ENCODE results near the gene POLR1A. TPM values are rescaled to one million over a fixed set of nuclear protein-coding genes. Genes with fewer than 3 reads are reported as not detected.
A peak's percentile ranks its signal among the peaks of the same experiment; 100 is the strongest.

The POLR1A gene
- total RNA-seq, 4 donors from 2014 or later, result 13.3 to 22.4 (median 16.6) TPM

DNA sequence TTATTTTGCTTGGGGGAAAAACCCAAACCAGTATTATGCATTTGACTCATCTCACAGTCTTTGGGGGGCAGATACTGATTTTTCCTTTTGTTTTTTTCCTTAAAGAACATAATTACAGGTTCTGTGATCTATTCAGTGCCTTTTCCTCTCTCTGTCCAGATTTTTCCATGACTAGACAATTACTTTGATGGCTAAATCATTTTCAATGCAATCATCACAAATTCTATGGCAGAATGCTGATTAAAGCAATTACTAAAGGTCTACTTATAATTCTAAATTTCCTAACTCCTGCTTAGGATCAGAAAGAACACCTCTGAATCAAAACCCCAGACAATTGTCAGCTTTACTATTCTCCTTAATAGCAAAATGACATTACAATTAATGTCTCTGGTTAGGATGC, 38.8 kb downstream of the POLR1A start:
- no peak overlapping the region for H3K27ac ChIP-seq (replicated peaks in 1 of 4)
- intact Hi-C loops (cut with DNase I), result no loop called here
- no peak for DNase-seq (ENCODE audit: extremely low spot score)
- no peak overlapping the region for H3K4me3 ChIP-seq
- H3K4me1 ChIP-seq, result peaks cover 2 to 14% (median 9%) of the 10 kb centered on the region in 4 donors
- peaks cover 0 to 3% (median 0%) of the 10 kb centered on the region in 4 donors for H3K9me3 ChIP-seq
- TF ChIP-seq EP300 (IDR thresholded peaks at IDR 0.05) (no peak), POLR2A (IDR thresholded peaks at IDR 0.05; ENCODE audit: low read depth) (no peak), POLR2AphosphoS5 (IDR thresholded peaks at IDR 0.05) (no peak)
- TF ChIP-seq, protein P1, sequence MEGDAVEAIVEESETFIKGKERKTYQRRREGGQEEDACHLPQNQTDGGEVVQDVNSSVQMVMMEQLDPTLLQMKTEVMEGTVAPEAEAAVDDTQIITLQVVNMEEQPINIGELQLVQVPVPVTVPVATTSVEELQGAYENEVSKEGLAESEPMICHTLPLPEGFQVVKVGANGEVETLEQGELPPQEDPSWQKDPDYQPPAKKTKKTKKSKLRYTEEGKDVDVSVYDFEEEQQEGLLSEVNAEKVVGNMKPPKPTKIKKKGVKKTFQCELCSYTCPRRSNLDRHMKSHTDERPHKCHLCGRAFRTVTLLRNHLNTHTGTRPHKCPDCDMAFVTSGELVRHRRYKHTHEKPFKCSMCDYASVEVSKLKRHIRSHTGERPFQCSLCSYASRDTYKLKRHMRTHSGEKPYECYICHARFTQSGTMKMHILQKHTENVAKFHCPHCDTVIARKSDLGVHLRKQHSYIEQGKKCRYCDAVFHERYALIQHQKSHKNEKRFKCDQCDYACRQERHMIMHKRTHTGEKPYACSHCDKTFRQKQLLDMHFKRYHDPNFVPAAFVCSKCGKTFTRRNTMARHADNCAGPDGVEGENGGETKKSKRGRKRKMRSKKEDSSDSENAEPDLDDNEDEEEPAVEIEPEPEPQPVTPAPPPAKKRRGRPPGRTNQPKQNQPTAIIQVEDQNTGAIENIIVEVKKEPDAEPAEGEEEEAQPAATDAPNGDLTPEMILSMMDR (IDR thresholded peaks at IDR 0.05), result no peak
- no peaks in the 10 kb centered on the region for H3K27me3 ChIP-seq
- peaks cover 34 to 75% (median 59%) of the 10 kb centered on the region in 4 donors for H3K36me3 ChIP-seq

DNA sequence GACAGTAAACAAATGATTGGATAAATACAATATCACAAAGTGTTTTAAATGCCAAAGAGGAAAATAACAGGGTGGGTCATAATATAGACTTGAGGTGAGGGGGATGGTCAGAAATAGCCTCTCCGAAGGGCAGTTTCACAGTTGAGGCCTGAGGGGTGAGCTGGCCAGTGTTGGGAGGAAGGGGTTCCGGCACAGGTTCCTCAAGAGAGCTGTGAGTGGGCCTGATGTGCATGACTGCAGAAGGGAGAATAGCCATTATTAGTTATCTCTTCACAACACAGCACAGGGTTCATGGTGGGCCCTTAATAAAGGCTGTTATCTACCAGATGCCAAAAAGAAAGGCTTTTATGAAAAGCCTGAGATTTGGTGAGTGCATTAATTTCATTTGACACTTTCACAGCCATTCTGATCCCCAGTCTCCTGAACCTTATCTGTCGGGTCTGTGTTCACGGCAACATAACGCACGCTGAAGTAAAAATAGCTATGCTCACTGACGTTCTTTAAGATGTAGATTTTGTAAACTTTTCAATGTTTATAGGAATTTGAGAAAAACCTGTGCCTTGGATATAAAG, 39.6 kb downstream of the POLR1A start:
- no peak for DNase-seq (ENCODE audit: extremely low spot score)
- Histone ChIP-seq H3K9me3 (peaks cover 0 to 3% (median 0%) of the 10 kb centered on the region in 4 donors), H3K4me3 (no peak overlapping the region), H3K36me3 (peaks cover 34 to 80% (median 63%) of the 10 kb centered on the region in 4 donors), H3K27me3 (no peaks in the 10 kb centered on the region), H3K4me1 (peaks cover 0 to 9% (median 4%) of the 10 kb centered on the region in 4 donors), H3K27ac (replicated peaks in 1 of 4) (peak overlapping the region in 2 of 4 donors; percentile 8 to 31)
- 67% methylated on average over 7 of the region's 7 CpGs for WGBS
- intact Hi-C loops (cut with DNase I), result no loop called here
- TF ChIP-seq POLR2A (IDR thresholded peaks at IDR 0.05; ENCODE audit: low read depth), result no peak
- TF ChIP-seq, protein P1 (IDR thresholded peaks at IDR 0.05), result no peak
- no peak for TF ChIP-seq POLR2AphosphoS5 (IDR thresholded peaks at IDR 0.05)
- no peak for TF ChIP-seq EP300 (IDR thresholded peaks at IDR 0.05)

DNA sequence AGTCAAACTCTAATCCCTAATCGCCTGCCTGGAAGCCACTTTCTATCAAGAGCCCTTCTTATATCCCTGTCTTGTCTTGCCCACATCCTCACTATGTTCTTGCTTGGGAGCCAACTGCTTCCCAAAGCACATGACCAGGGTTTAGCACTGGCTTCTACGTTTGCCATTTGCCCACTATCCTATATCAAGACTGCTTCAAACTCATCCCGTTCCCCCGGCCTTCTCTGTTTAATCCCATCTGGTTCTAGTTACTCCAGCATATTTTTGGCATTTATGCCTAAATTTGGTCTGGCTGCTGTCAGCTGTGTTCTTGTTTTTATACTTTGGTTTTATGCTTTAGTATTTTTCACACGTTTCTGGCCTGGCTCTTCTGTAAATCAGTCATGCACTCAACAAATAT, 40.2 kb downstream of the POLR1A start:
- peaks cover 34 to 82% (median 66%) of the 10 kb centered on the region in 4 donors for H3K36me3 ChIP-seq
- intact Hi-C loops (cut with DNase I), result no loop called here
- WGBS, result 58% methylated on average over 5 of the region's 5 CpGs
- no peak for TF ChIP-seq POLR2A (IDR thresholded peaks at IDR 0.05; ENCODE audit: low read depth)
- no peak for TF ChIP-seq EP300 (IDR thresholded peaks at IDR 0.05)
- TF ChIP-seq, protein P1 (IDR thresholded peaks at IDR 0.05), result no peak
- no peak for TF ChIP-seq POLR2AphosphoS5 (IDR thresholded peaks at IDR 0.05)
- no peaks in the 10 kb centered on the region for H3K27me3 ChIP-seq
- peaks cover 0 to 3% (median 0%) of the 10 kb centered on the region in 4 donors for H3K9me3 ChIP-seq
- peaks cover 0 to 9% (median 4%) of the 10 kb centered on the region in 4 donors for H3K4me1 ChIP-seq
- no peak for DNase-seq (ENCODE audit: extremely low spot score)
- no peak overlapping the region for H3K4me3 ChIP-seq
- H3K27ac ChIP-seq (replicated peaks in 1 of 4), result no peak overlapping the region

DNA sequence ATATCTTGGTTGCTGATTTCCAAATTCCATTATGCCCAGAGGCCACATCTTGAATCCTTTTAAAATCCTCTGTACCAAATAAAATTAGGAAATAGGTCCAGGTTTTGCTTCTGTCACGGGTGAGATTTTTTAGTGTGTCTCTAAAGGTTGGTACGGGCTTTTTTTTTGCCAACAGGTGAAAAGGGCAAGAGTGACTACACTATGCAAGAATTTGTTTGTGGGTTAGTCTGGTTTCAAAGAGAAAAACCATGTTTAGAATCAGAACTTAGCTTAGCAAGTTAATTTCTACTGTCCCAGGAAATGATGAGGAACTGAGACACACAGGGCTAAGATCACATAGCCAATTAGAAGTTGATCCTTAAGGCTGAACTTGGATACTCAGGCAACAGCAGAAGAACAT, 41.7 kb downstream of the POLR1A start:
- TF ChIP-seq POLR2A (IDR thresholded peaks at IDR 0.05; ENCODE audit: low read depth), result no peak
- TF ChIP-seq, protein P1 (IDR thresholded peaks at IDR 0.05), result no peak
- TF ChIP-seq POLR2AphosphoS5 (IDR thresholded peaks at IDR 0.05), result no peak
- no peak for TF ChIP-seq EP300 (IDR thresholded peaks at IDR 0.05)
- WGBS, result 98% methylated on average over 2 of the region's 2 CpGs
- H3K36me3 ChIP-seq, result peaks cover 26 to 83% (median 66%) of the 10 kb centered on the region in 4 donors
- no peak for DNase-seq (ENCODE audit: extremely low spot score)
- no peaks in the 10 kb centered on the region for H3K27me3 ChIP-seq
- intact Hi-C loops (cut with DNase I), result no loop called here
- no peak overlapping the region for H3K27ac ChIP-seq (replicated peaks in 1 of 4)
- H3K4me3 ChIP-seq, result no peak overlapping the region
- peaks cover 0 to 9% (median 4%) of the 10 kb centered on the region in 4 donors for H3K4me1 ChIP-seq
- peaks cover 0 to 3% (median 0%) of the 10 kb centered on the region in 4 donors for H3K9me3 ChIP-seq
